CD14-positive monocyte (primary cell): ENCODE data around the gene SPDYE4. TPM values are rescaled to one million over a fixed set of nuclear protein-coding genes. Genes with fewer than 3 reads are reported as not detected.

Source experiments
- DNase-seq, 3 donors: peaks; one replicate each; pipeline ENCODE4 v3.0.0-alpha.2; 2011 to 2022
- H2AFZ ChIP-seq: 2 replicates; pipeline ENCODE4 v1.6.0; 2012; ENCODE audit warnings: mild to moderate bottlenecking, low read depth, low read length, inconsistent platforms; ENCODE audit not compliant: insufficient read depth, poor library complexity, severe bottlenecking
- H3K27ac ChIP-seq, 2 donors: 1 replicate in 1 of 2; 2 replicates in 1 of 2; pipeline ENCODE4 v1.5.1; 2012 to 2013; ENCODE audit warnings: low read length in 2 of 2, control low read depth in 1 of 2, inconsistent platforms in 1 of 2, low read depth in 1 of 2, mild to moderate bottlenecking in 1 of 2
- H3K27me3 ChIP-seq, 2 donors: one replicate each; pipeline versions ENCODE4 v1.6.0 to v1.6.1; 2011 to 2013; ENCODE audit warnings: low read length in 2 of 2; ENCODE audit not compliant: control insufficient read depth in 2 of 2, insufficient read depth in 2 of 2
- H3K36me3 ChIP-seq, 2 donors: replicated peaks in 1 of 2; 1 replicate in 1 of 2; 2 replicates in 1 of 2; pipeline versions ENCODE4 v1.5.1 to v1.6.1; 2012 to 2013; ENCODE audit warnings: low read length in 2 of 2, control low read depth in 1 of 2, inconsistent platforms in 1 of 2, mild to moderate bottlenecking in 1 of 2; ENCODE audit not compliant: insufficient read depth in 2 of 2, control insufficient read depth in 1 of 2
- H3K4me1 ChIP-seq, 2 donors: 1 replicate in 1 of 2; 2 replicates in 1 of 2; pipeline versions ENCODE4 v1.5.1 to v1.6.1; 2012 to 2013; ENCODE audit warnings: low read length in 2 of 2, control low read depth in 1 of 2, inconsistent platforms in 1 of 2, mild to moderate bottlenecking in 1 of 2, moderate library complexity in 1 of 2; ENCODE audit not compliant: insufficient read depth in 2 of 2, control insufficient read depth in 1 of 2
- H3K4me2 ChIP-seq: replicated peaks from 2 replicates; pipeline ENCODE3; 2012; ENCODE audit warnings: low read length, moderate library complexity, mild to moderate bottlenecking; ENCODE audit not compliant: poor library complexity, severe bottlenecking; ENCODE audit errors: extremely low read depth
- H3K4me3 ChIP-seq, 3 experiments: fragments of 200-600 bp in 1 of 3; sonication (generic) in 1 of 3; replicated peaks in 1 of 3; 1 replicate in 2 of 3; 2 replicates in 1 of 3; pipeline ENCODE4 v1.5.1; 2011 to 2013; ENCODE audit warnings: low read length in 3 of 3, mild to moderate bottlenecking in 3 of 3, control low read depth in 2 of 3, low read depth in 2 of 3, inconsistent platforms in 1 of 3, moderate library complexity in 1 of 3
- H3K79me2 ChIP-seq: 2 replicates; pipeline ENCODE4 v1.6.0; 2012; ENCODE audit warnings: mild to moderate bottlenecking, control low read depth, inconsistent platforms, low read length, moderate library complexity; ENCODE audit not compliant: insufficient read depth
- H3K9ac ChIP-seq: 2 replicates; pipeline ENCODE4 v1.6.0; 2017; ENCODE audit warnings: low read length, mild to moderate bottlenecking; ENCODE audit not compliant: insufficient read depth, poor library complexity, severe bottlenecking
- H3K9me3 ChIP-seq, 2 donors: replicated peaks in 1 of 2; 1 replicate in 1 of 2; 2 replicates in 1 of 2; pipeline versions ENCODE4 v1.5.1 to v1.6.1; 2012 to 2013; ENCODE audit warnings: low read length in 2 of 2, control low read depth in 1 of 2; ENCODE audit not compliant: control insufficient read depth in 1 of 2, insufficient read depth in 1 of 2
- H4K20me1 ChIP-seq: 2 replicates; pipeline ENCODE4 v1.6.0; 2012; ENCODE audit warnings: mild to moderate bottlenecking, low read length, control low read depth, moderate library complexity; ENCODE audit not compliant: insufficient read depth
- H3K27ac Mint-ChIP-seq, 7 donors: one replicate each; pipeline ENCODE4 v1.8.0; 2020; ENCODE audit warnings: mild to moderate bottlenecking in 7 of 7, mixed read lengths in 7 of 7, moderate library complexity in 6 of 7, inconsistent platforms in 2 of 7
- H3K27me3 Mint-ChIP-seq, 3 donors: one replicate each; pipeline ENCODE4 v1.8.0; 2021 to 2022; ENCODE audit warnings: low read depth in 3 of 3, mild to moderate bottlenecking in 3 of 3, mixed read lengths in 3 of 3, moderate library complexity in 3 of 3, inconsistent platforms in 1 of 3
- H3K36me3 Mint-ChIP-seq, 2 donors: one replicate each; pipeline ENCODE4 v1.8.0; 2020; ENCODE audit warnings: mixed read lengths in 2 of 2, inconsistent platforms in 1 of 2, mild to moderate bottlenecking in 1 of 2
- H3K4me1 Mint-ChIP-seq: one replicate; pipeline ENCODE4 v1.8.0; 2020; ENCODE audit warnings: mild to moderate bottlenecking, mixed read lengths
- H3K4me3 Mint-ChIP-seq, 2 donors: one replicate each; pipeline ENCODE4 v1.8.0; 2020; ENCODE audit warnings: mild to moderate bottlenecking in 2 of 2, mixed read lengths in 2 of 2, moderate library complexity in 1 of 2
- H3K9me3 Mint-ChIP-seq, 7 donors: one replicate each; pipeline ENCODE4 v1.8.0; 2020 to 2022; ENCODE audit warnings: mixed read lengths in 7 of 7, mild to moderate bottlenecking in 6 of 7, moderate library complexity in 6 of 7, inconsistent platforms in 2 of 7
- WGBS: methylation state at CpG from one replicate; pipeline ENCODE4 v1.1.5; 2013; ENCODE audit warnings: missing lambda C conversion rate; ENCODE audit not compliant: insufficient coverage; 5-methylcytosine and 5-hydroxymethylcytosine counted together
- intact Hi-C, 2 donors: fragments of 100-400 bp; cut with micrococcal nuclease; formaldehyde crosslinking; loops; one replicate each; pipeline versions ENCODE4 v1.15.0 to v1.15.1; 2023
- polyA plus RNA-seq, 3 donors: library from polyadenylated mRNA; depleted of rRNA in 1 of 3; unstranded in 2 of 3; stranded (reverse) in 1 of 3; fragments of 300-500 nt in 2 of 3; fragments of >200 nt in 1 of 3; fragmentation: Illumina TruSeq in 2 of 3; gene quantifications; 1 replicate in 2 of 3; 2 replicates in 1 of 3; pipeline ENCODE4 v1.2.3, GENCODE V29; 2012 to 2021
- TF ChIP-seq, protein P1 (sequence below): fragments of 200-600 bp; IDR thresholded peaks from one replicate; pipeline ENCODE4 v1.8.0; 2022; ENCODE audit warnings: antibody characterized with exemption, mild to moderate bottlenecking

The SPDYE4 gene
- polyA plus RNA-seq, 3 donors, result 0.09 TPM; not detected in 2

DNA sequence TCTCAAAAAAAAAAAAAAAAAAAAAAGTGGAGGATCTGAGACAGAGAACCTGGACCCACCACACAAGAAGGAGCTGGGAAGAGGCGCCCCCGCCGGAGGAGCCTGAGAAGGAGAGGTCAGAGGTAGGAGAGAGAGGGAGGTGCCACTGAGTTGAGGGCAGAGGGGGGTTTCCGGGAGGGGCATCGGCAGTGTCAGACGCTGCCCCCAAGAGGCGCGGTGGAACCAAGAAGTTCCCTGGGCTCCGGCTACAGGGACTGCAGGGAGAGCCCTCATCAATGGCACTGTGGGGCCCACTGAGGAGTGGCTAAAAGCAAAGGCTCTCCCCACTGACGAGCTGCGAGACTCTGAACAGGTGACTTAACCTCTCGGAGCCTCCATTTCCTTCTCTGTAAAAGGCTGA, 17.9 kb downstream of the SPDYE4 start:
- Histone ChIP-seq H3K27me3 (no peaks in the 10 kb centered on the region), H3K36me3 (no peaks in the 10 kb centered on the region), H3K4me1 (peaks cover 8% of the 10 kb centered on the region in 2 donors), H2AFZ (peak overlapping the region; percentile 83), H3K27ac (peak overlapping the region in 1 of 2 donors; percentile 20), H3K4me3 (peak overlapping the region; percentile 2 to 66 (median 17)), H3K9ac (peak overlapping the region; percentile 49), H3K9me3 (no peaks in the 10 kb centered on the region), H3K4me2 (peak overlapping the region; percentile 60), H3K79me2 (no peaks in the 10 kb centered on the region), H4K20me1 (no peaks in the 10 kb centered on the region)
- TF ChIP-seq, protein P1, sequence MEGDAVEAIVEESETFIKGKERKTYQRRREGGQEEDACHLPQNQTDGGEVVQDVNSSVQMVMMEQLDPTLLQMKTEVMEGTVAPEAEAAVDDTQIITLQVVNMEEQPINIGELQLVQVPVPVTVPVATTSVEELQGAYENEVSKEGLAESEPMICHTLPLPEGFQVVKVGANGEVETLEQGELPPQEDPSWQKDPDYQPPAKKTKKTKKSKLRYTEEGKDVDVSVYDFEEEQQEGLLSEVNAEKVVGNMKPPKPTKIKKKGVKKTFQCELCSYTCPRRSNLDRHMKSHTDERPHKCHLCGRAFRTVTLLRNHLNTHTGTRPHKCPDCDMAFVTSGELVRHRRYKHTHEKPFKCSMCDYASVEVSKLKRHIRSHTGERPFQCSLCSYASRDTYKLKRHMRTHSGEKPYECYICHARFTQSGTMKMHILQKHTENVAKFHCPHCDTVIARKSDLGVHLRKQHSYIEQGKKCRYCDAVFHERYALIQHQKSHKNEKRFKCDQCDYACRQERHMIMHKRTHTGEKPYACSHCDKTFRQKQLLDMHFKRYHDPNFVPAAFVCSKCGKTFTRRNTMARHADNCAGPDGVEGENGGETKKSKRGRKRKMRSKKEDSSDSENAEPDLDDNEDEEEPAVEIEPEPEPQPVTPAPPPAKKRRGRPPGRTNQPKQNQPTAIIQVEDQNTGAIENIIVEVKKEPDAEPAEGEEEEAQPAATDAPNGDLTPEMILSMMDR, result no peak
- intact Hi-C loops, result loop anchor here (10.0 kb wide), 2 partner anchors 356 to 646 kb away; partner anchors contain the start of gene RPL26 (in 2 of the 2)
- Mint-ChIP-seq H3K36me3 (no peaks in the 10 kb centered on the region), H3K27ac (peak overlapping the region in 3 of 7 donors; percentile 26 to 74 (median 71)), H3K4me1 (peaks cover 19% of the 10 kb centered on the region), H3K9me3 (peaks cover 0 to 4% (median 0%) of the 10 kb centered on the region in 7 donors), H3K27me3 (peaks cover 4 to 30% (median 18%) of the 10 kb centered on the region in 3 donors), H3K4me3 (peak overlapping the region; percentile 82 to 92)
- no peak for DNase-seq
- 10% methylated on average over 12 of the region's 12 CpGs for WGBS

DNA sequence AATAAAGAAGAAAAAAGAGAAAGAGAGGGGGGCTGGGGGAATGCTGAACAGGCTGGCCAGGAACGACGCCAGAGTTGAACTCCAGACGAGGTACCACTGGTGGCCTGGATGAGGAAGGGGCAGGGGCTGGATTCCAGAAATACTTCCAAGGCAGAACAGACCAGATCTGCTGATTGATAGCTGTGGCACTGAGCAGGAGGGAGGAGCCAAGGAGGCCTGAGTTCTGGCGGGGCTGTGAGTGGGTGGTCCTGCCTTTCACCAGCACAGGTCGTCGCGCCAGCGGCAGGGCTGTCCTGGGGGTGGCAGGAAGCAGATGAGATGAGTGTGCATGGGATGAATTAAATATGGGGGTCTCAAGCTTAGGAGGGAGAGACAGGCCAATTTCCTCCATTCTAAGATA, 19.2 kb downstream of the SPDYE4 start:
- intact Hi-C loops, result no loop called here
- no peak overlapping the region for H2AFZ ChIP-seq
- no peaks in the 10 kb centered on the region for H3K36me3 ChIP-seq
- peaks cover 5 to 8% of the 10 kb centered on the region in 2 donors for H3K4me1 ChIP-seq
- no peaks in the 10 kb centered on the region for H3K9me3 ChIP-seq
- TF ChIP-seq, protein P1, result no peak
- no peak overlapping the region for H3K4me3 ChIP-seq
- H3K4me2 ChIP-seq, result no peak overlapping the region
- H3K27me3 ChIP-seq, result no peaks in the 10 kb centered on the region
- no peaks in the 10 kb centered on the region for H3K79me2 ChIP-seq
- no peaks in the 10 kb centered on the region for H4K20me1 ChIP-seq
- no peak for DNase-seq
- H3K27me3 Mint-ChIP-seq, result peaks cover 2 to 27% (median 16%) of the 10 kb centered on the region in 3 donors
- no peak overlapping the region for H3K27ac ChIP-seq
- H3K36me3 Mint-ChIP-seq, result no peaks in the 10 kb centered on the region
- 85% methylated on average over 4 of the region's 8 CpGs for WGBS
- H3K4me1 Mint-ChIP-seq, result peaks cover 19% of the 10 kb centered on the region
- no peak overlapping the region for H3K27ac Mint-ChIP-seq
- H3K9ac ChIP-seq, result no peak overlapping the region
- H3K9me3 Mint-ChIP-seq, result peaks cover 0 to 3% (median 0%) of the 10 kb centered on the region in 7 donors
- H3K4me3 Mint-ChIP-seq, result peak overlapping the region in 1 of 2 donors; percentile 39
